IMR-90 (cell line): ENCODE data around the gene MACC1. TPM values are rescaled to one million over a fixed set of nuclear protein-coding genes. Genes with fewer than 3 reads are reported as not detected.

ENCODE experiments used
- ATAC-seq: fragments of 200-7000 bp; cut with Tn5 transposase; 2 replicates; pipeline ENCODE4 v1.9.1; 2020; ENCODE audit warnings: low read depth, mild to moderate bottlenecking, moderate library complexity
- BruUV-seq: library from RNA; stranded (reverse); fragments of 400-500 nt; replicated peaks from 2 replicates; lab custom pipeline; 2021; lab: Mats Ljungman, UMichigan
- CTCF ChIA-PET: fragments of 300-600 bp; formaldehyde crosslinking; extraction: SDS; loops from one replicate; lab custom pipeline; 2021; ENCODE audit warnings: antibody characterized with exemption; lab: Yijun Ruan, JAX
- POLR2A ChIA-PET: fragments of 300-600 bp; sonication (Branson Sonifier 250); formaldehyde crosslinking; loops from one replicate; lab custom pipeline; 2022; ENCODE audit warnings: antibody characterized with exemption; ENCODE audit not compliant: unreplicated experiment; lab: Charles Lee
- DNase-seq: peaks from one replicate; pipeline ENCODE4 v3.0.0; 2013
- H2AFZ ChIP-seq: replicated peaks from 2 replicates; pipeline ENCODE3; 2013; ENCODE audit warnings: low read length, mild to moderate bottlenecking; ENCODE audit not compliant: poor library complexity
- H2AK5ac ChIP-seq: 2 replicates; pipeline ENCODE4 v1.6.1; 2013; ENCODE audit warnings: low read depth, low read length, inconsistent platforms
- H2AK9ac ChIP-seq: replicated peaks from 2 replicates; pipeline ENCODE3; 2013; ENCODE audit warnings: mild to moderate bottlenecking, low read depth, low read length, moderate library complexity; ENCODE audit not compliant: poor library complexity
- H2BK120ac ChIP-seq: 2 replicates; pipeline ENCODE4 v1.6.1; 2013; ENCODE audit warnings: low read depth, low read length, inconsistent platforms
- H2BK15ac ChIP-seq: 3 replicates; pipeline ENCODE4 v1.6.1; 2013; ENCODE audit warnings: low read depth, low read length, inconsistent platforms
- H2BK20ac ChIP-seq: 2 replicates; pipeline ENCODE4 v1.6.1; 2013; ENCODE audit warnings: low read depth, mild to moderate bottlenecking, inconsistent platforms, low read length, moderate library complexity
- H2BK5ac ChIP-seq: 2 replicates; pipeline ENCODE4 v1.6.1; 2013; ENCODE audit warnings: mild to moderate bottlenecking, low read depth, low read length, inconsistent platforms; ENCODE audit not compliant: poor library complexity, severe bottlenecking
- H3K14ac ChIP-seq: replicated peaks from 2 replicates; pipeline ENCODE4 v1.6.1; 2013; ENCODE audit warnings: low read depth, low read length, inconsistent platforms
- H3K18ac ChIP-seq: 2 replicates; pipeline ENCODE4 v1.6.1; 2013; ENCODE audit warnings: low read depth, low read length, control low read depth
- H3K23ac ChIP-seq: 2 replicates; pipeline ENCODE4 v1.6.1; 2013; ENCODE audit warnings: low read depth, low read length, inconsistent platforms
- H3K27ac ChIP-seq: 2 replicates; pipeline ENCODE4 v1.5.1; 2013; ENCODE audit warnings: mild to moderate bottlenecking, control low read depth, low read length; ENCODE audit not compliant: insufficient read depth
- H3K27me3 ChIP-seq: 2 replicates; pipeline ENCODE4 v1.6.1; 2013; ENCODE audit warnings: low read length; ENCODE audit not compliant: control insufficient read depth, insufficient read depth
- H3K36me3 ChIP-seq: 2 replicates; pipeline ENCODE4 v1.6.1; 2013; ENCODE audit warnings: low read length, mixed read lengths; ENCODE audit not compliant: control insufficient read depth, insufficient read depth
- H3K4ac ChIP-seq: 2 replicates; pipeline ENCODE4 v1.6.1; 2013; ENCODE audit warnings: low read depth, low read length, inconsistent platforms
- H3K4me1 ChIP-seq: 2 replicates; pipeline ENCODE4 v1.6.1; 2013; ENCODE audit warnings: low read length, mixed read lengths; ENCODE audit not compliant: control insufficient read depth, insufficient read depth
- H3K4me2 ChIP-seq: 2 replicates; pipeline ENCODE4 v1.6.1; 2013; ENCODE audit warnings: low read depth, mild to moderate bottlenecking, control low read depth, low read length, moderate library complexity
- H3K4me3 ChIP-seq: 2 replicates; pipeline ENCODE4 v1.5.1; 2013; ENCODE audit warnings: low read depth, mild to moderate bottlenecking, control low read depth, low read length, moderate library complexity; ENCODE audit not compliant: insufficient read depth
- H3K56ac ChIP-seq: 2 replicates; pipeline ENCODE4 v1.6.1; 2013; ENCODE audit warnings: low read length, inconsistent platforms; ENCODE audit not compliant: insufficient read depth; ENCODE audit errors: extremely low read depth
- H3K79me1 ChIP-seq, 2 experiments: 2 replicates each; pipeline ENCODE4 v1.6.1; 2013; ENCODE audit warnings: low read length in 2 of 2, inconsistent platforms in 1 of 2, low read depth in 1 of 2
- H3K9ac ChIP-seq: 2 replicates; pipeline ENCODE4 v1.6.1; 2013; ENCODE audit warnings: low read depth, low read length, control low read depth
- H3K9me1 ChIP-seq: 2 replicates; pipeline ENCODE4 v1.6.1; 2013; ENCODE audit warnings: low read length, inconsistent platforms; ENCODE audit not compliant: insufficient read depth
- H3K9me3 ChIP-seq: 2 replicates; pipeline ENCODE4 v1.6.1; 2013; ENCODE audit warnings: low read length; ENCODE audit not compliant: control insufficient read depth, insufficient read depth
- H4K20me1 ChIP-seq: 2 replicates; pipeline ENCODE4 v1.6.1; 2013; ENCODE audit warnings: low read length, inconsistent platforms; ENCODE audit not compliant: insufficient read depth
- H4K5ac ChIP-seq: 2 replicates; pipeline ENCODE4 v1.6.1; 2013; ENCODE audit warnings: mild to moderate bottlenecking, low read depth, low read length, control low read depth
- H4K8ac ChIP-seq, 2 experiments: 2 replicates each; pipeline ENCODE4 v1.6.1; 2013; ENCODE audit warnings: low read depth in 2 of 2, low read length in 2 of 2, control low read depth in 1 of 2, inconsistent platforms in 1 of 2
- H4K91ac ChIP-seq: 2 replicates; pipeline ENCODE4 v1.6.1; 2013; ENCODE audit warnings: low read depth, low read length, inconsistent platforms; ENCODE audit not compliant: insufficient read depth
- CHD1 ChIP-seq: IDR thresholded peaks from 2 replicates; pipeline ENCODE4 v1.6.1; 2012; ENCODE audit warnings: low read depth, low read length, improper control_type of control experiment
- FOS ChIP-seq: fragments of 150-350 bp; IDR thresholded peaks from 2 replicates; pipeline ENCODE4 v1.6.1; 2016; ENCODE audit warnings: low read depth, low read length
- MAZ ChIP-seq: IDR thresholded peaks from 2 replicates; pipeline ENCODE4 v1.6.1; 2012; ENCODE audit warnings: low read depth, mild to moderate bottlenecking, low read length, improper control_type of control experiment, moderate library complexity, borderline replicate concordance
- NFE2L2 ChIP-seq: fragments of 150-350 bp; IDR thresholded peaks from 2 replicates; pipeline ENCODE4 v1.6.1; 2016; ENCODE audit warnings: low read depth, mild to moderate bottlenecking, low read length
- RAD21 ChIP-seq: IDR thresholded peaks from 2 replicates; pipeline ENCODE4 v1.6.1; 2012; ENCODE audit warnings: low read length, improper control_type of control experiment
- RCOR1 ChIP-seq: IDR thresholded peaks from 2 replicates; pipeline ENCODE4 v1.6.1; 2012; ENCODE audit warnings: mild to moderate bottlenecking, low read length, improper control_type of control experiment; ENCODE audit not compliant: insufficient replicate concordance
- SMC3 ChIP-seq: fragments of 150-350 bp; IDR thresholded peaks from 2 replicates; pipeline ENCODE4 v1.6.1; 2016; ENCODE audit warnings: low read depth, mild to moderate bottlenecking, antibody characterized with exemption, low read length, moderate library complexity
- WGBS, 2 experiments: methylation state at CpG; one replicate each; pipeline versions ENCODE4 v1.1.5 to v1.1.7; 2013; ENCODE audit warnings: missing lambda C conversion rate in 2 of 2; ENCODE audit not compliant: insufficient read length in 1 of 2; ENCODE audit errors: extremely low coverage in 2 of 2; 5-methylcytosine and 5-hydroxymethylcytosine counted together
- dilution Hi-C: fragments of 300-500 bp; cut with HindIII; formaldehyde crosslinking; loops from one replicate; pipeline ENCODE4 v1.14.3; 2018; ENCODE audit warnings: low sequenced_read_pairs; ENCODE audit not compliant: unreplicated experiment
- in situ Hi-C: fragments of 300-500 bp; cut with MboI; formaldehyde crosslinking; loops from 3 replicates; pipeline ENCODE4 v1.14.3; 2019; ENCODE audit warnings: low sequenced_read_pairs, inconsistent platforms, mixed read lengths
- intact Hi-C: fragments of 100-400 bp; cut with micrococcal nuclease; formaldehyde crosslinking; loops from 2 replicates; pipeline ENCODE4 v1.10.0; 2022
- polyA plus RNA-seq, 3 experiments: library from polyadenylated mRNA; depleted of rRNA; stranded (reverse); fragments of >200 nt; gene quantifications; 2 replicates each; pipeline ENCODE4 v1.2.3, GENCODE V29; 2012; ENCODE audit warnings: low replicate concordance in 1 of 3
- total RNA-seq: library from RNA; depleted of rRNA; stranded (reverse); fragments of >200 nt; gene quantifications from 2 replicates; pipeline ENCODE4 v1.2.3, GENCODE V29; 2012
- TF ChIP-seq, protein P1 (sequence below): fragments of 150-350 bp; IDR thresholded peaks from 2 replicates; pipeline ENCODE4 v1.6.1; 2016; ENCODE audit warnings: low read depth, mild to moderate bottlenecking, low read length, moderate library complexity, borderline replicate concordance
- TF ChIP-seq, protein P2 (sequence below): conservative IDR thresholded peaks from 2 replicates; pipeline ENCODE4 v1.5.1; 2012; ENCODE audit warnings: mild to moderate bottlenecking, low read depth, low read length, improper control_type of control experiment

The MACC1 gene
- total and polyA plus RNA-seq, 2 of the 4 experiments (the other 2 are of a cell fraction), result under 0.01 TPM; not detected in 1

DNA sequence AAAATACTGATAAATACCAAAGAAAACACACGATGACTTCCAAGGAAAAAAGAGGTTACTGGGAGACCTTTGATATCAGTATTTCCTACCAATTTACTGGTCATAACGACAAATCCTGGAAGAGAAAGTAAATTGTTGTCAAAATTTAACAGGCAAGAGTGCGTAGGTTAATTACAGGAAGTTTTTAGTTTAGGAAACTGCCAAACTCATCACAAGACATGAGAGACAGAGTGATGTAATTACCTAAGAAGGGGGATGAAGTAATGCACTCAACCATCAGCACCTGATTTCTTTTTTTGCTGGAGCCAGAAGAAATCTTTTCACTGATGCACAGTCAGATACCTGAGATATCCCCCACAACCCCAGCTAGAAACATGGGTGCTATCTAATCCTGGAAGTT lies 16.8 kb downstream of the MACC1 start:
- no peak overlapping the region for H2AK9ac ChIP-seq
- peaks cover 8% of the 10 kb centered on the region; the same call in 1 of the 2 replicates for H3K4me1 ChIP-seq
- no peak overlapping the region for H3K4me2 ChIP-seq
- H3K9me3 ChIP-seq, result no peaks in the 10 kb centered on the region
- H3K4me3 ChIP-seq, result no peak overlapping the region
- no peak overlapping the region; the same call in 1 of the 2 replicates for H4K91ac ChIP-seq
- H3K18ac ChIP-seq, result no peak overlapping the region
- no TSS peak for BruUV-seq
- no peak overlapping the region for H3K23ac ChIP-seq
- H2AFZ ChIP-seq, result no peak overlapping the region
- no peaks in the 10 kb centered on the region for H3K79me1 ChIP-seq
- no peaks in the 10 kb centered on the region for H3K27me3 ChIP-seq
- H3K9ac ChIP-seq, result no peak overlapping the region
- TF ChIP-seq, protein P1, sequence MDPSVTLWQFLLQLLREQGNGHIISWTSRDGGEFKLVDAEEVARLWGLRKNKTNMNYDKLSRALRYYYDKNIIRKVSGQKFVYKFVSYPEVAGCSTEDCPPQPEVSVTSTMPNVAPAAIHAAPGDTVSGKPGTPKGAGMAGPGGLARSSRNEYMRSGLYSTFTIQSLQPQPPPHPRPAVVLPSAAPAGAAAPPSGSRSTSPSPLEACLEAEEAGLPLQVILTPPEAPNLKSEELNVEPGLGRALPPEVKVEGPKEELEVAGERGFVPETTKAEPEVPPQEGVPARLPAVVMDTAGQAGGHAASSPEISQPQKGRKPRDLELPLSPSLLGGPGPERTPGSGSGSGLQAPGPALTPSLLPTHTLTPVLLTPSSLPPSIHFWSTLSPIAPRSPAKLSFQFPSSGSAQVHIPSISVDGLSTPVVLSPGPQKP, result no peak
- no peak for TF ChIP-seq FOS
- no peak for TF ChIP-seq CHD1
- no peak for TF ChIP-seq NFE2L2
- TF ChIP-seq MAZ, result no peak
- no peak for TF ChIP-seq RAD21
- TF ChIP-seq, protein P2, sequence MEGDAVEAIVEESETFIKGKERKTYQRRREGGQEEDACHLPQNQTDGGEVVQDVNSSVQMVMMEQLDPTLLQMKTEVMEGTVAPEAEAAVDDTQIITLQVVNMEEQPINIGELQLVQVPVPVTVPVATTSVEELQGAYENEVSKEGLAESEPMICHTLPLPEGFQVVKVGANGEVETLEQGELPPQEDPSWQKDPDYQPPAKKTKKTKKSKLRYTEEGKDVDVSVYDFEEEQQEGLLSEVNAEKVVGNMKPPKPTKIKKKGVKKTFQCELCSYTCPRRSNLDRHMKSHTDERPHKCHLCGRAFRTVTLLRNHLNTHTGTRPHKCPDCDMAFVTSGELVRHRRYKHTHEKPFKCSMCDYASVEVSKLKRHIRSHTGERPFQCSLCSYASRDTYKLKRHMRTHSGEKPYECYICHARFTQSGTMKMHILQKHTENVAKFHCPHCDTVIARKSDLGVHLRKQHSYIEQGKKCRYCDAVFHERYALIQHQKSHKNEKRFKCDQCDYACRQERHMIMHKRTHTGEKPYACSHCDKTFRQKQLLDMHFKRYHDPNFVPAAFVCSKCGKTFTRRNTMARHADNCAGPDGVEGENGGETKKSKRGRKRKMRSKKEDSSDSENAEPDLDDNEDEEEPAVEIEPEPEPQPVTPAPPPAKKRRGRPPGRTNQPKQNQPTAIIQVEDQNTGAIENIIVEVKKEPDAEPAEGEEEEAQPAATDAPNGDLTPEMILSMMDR, result no peak
- TF ChIP-seq RCOR1, result no peak
- TF ChIP-seq SMC3, result no peak
- no peak overlapping the region; the same call in 2 of the 3 replicates for H2BK15ac ChIP-seq
- H3K27ac ChIP-seq, result no peak overlapping the region
- no peak overlapping the region for H2BK5ac ChIP-seq
- no peak overlapping the region for H4K5ac ChIP-seq
- peak overlapping the region; percentile 3; the same call in 1 of the 2 replicates for H2AK5ac ChIP-seq
- H3K14ac ChIP-seq, result peak overlapping the region; percentile 29; the same call in 1 of the 2 replicates
- WGBS, 2 experiments, result no CpG with 5 or more reads among the region's 3 CpGs
- intact Hi-C loops (no loop called here), dilution Hi-C loops (no loop called here), in situ Hi-C loops (no loop called here)
- DNase-seq (no peak), ATAC-seq (no peak)
- H3K36me3 ChIP-seq, result no peaks in the 10 kb centered on the region
- H2BK120ac ChIP-seq, result peak overlapping the region; percentile 19; the same call in 1 of the 2 replicates
- ChIA-PET CTCF (no interaction called here), POLR2A (no interaction called here)
- no peak overlapping the region for H3K56ac ChIP-seq
- peak overlapping the region; percentile 38; the same call in 1 of the 2 replicates for H2BK20ac ChIP-seq
- H3K9me1 ChIP-seq, result no peaks in the 10 kb centered on the region; the same call in 1 of the 2 replicates
- no peaks in the 10 kb centered on the region for H4K20me1 ChIP-seq
- H4K8ac ChIP-seq, result peak overlapping the region; percentile 20 to 32; a peak in 1 of 4 replicates
- no peak overlapping the region for H3K4ac ChIP-seq
